Thoracic aorta (tissue), 2 donors: ENCODE data around the gene CSNK1D. TPM values are rescaled to one million over a fixed set of nuclear protein-coding genes. Genes with fewer than 3 reads are reported as not detected.

Experiments used
- ATAC-seq: fragments of 150-250 bp; one replicate; pipeline ENCODE4 v1.8.0; 2017; ENCODE audit warnings: low read depth; ENCODE audit not compliant: insufficient number of reproducible peaks, low FRiP score
- DNase-seq: peaks from one replicate; pipeline ENCODE4 v3.0.0-alpha.2; 2020; ENCODE audit warnings: low spot score
- H3K27ac ChIP-seq, 2 donors: fragments of 200-600 bp; sonication (generic); 1 replicate in 1 of 2; 2 replicates in 1 of 2; pipeline ENCODE4 v1.5.1; 2016; ENCODE audit warnings: mild to moderate bottlenecking in 2 of 2, moderate library complexity in 2 of 2
- H3K27me3 ChIP-seq: fragments of 200-600 bp; sonication (generic); replicated peaks from 2 replicates; pipeline ENCODE4 v1.6.0; 2016; ENCODE audit warnings: mild to moderate bottlenecking; ENCODE audit not compliant: insufficient read depth
- H3K36me3 ChIP-seq: fragments of 200-600 bp; sonication (generic); one replicate; pipeline ENCODE4 v1.5.1; 2016
- H3K4me1 ChIP-seq, 2 donors: fragments of 200-600 bp; sonication (generic); 1 replicate in 1 of 2; 2 replicates in 1 of 2; pipeline versions ENCODE4 v1.5.1 to v1.6.0; 2016; ENCODE audit warnings: low read depth in 2 of 2, mild to moderate bottlenecking in 1 of 2; ENCODE audit not compliant: control insufficient read depth in 1 of 2
- H3K4me3 ChIP-seq: fragments of 200-600 bp; sonication (generic); 2 replicates; pipeline ENCODE4 v1.5.1; 2016; ENCODE audit warnings: mild to moderate bottlenecking
- H3K9me3 ChIP-seq: fragments of 200-600 bp; sonication (generic); 2 replicates; pipeline ENCODE4 v1.5.1; 2016
- total RNA-seq, 2 donors: library from RNA; depleted of rRNA; stranded (reverse); fragments of >200 nt; gene quantifications; one replicate each; pipeline versions ENCODE4 v1.1.0 to v1.2.3, GENCODE V29; 2016
- TF ChIP-seq, protein P1 (sequence below): fragments of 200-600 bp; sonication (generic); IDR thresholded peaks from one replicate; pipeline ENCODE4 v1.5.1; 2019; ENCODE audit warnings: antibody characterized with exemption

The CSNK1D gene
- total RNA-seq, 2 donors from 2014 or later: 69.5 to 71.9 TPM

DNA sequence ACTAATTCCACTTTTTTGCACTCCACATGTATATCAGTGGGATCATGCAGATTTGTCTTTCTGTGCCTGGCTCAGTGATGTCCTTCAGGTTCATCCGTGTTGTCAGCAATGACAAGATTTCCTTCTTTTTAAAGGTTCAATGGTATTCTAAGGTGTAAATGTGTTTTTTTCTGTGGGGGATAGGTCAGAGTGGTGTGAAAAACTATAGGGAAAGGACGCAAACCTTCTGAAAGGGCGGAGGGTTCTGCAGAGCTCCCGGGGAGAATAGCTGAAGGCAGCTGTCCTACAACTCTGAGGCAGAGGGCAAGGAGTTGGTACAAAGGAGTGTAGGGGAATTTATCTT lies 21.9 kb upstream of the CSNK1D start:
- no peaks in the 10 kb centered on the region for H3K27me3 ChIP-seq
- no peak overlapping the region for H3K27ac ChIP-seq
- H3K4me1 ChIP-seq: peaks cover 14 to 48% of the 10 kb centered on the region in 2 donors
- ATAC-seq: no peak
- H3K9me3 ChIP-seq: no peaks in the 10 kb centered on the region
- no peak for DNase-seq
- H3K4me3 ChIP-seq: no peak overlapping the region
- TF ChIP-seq, protein P1, sequence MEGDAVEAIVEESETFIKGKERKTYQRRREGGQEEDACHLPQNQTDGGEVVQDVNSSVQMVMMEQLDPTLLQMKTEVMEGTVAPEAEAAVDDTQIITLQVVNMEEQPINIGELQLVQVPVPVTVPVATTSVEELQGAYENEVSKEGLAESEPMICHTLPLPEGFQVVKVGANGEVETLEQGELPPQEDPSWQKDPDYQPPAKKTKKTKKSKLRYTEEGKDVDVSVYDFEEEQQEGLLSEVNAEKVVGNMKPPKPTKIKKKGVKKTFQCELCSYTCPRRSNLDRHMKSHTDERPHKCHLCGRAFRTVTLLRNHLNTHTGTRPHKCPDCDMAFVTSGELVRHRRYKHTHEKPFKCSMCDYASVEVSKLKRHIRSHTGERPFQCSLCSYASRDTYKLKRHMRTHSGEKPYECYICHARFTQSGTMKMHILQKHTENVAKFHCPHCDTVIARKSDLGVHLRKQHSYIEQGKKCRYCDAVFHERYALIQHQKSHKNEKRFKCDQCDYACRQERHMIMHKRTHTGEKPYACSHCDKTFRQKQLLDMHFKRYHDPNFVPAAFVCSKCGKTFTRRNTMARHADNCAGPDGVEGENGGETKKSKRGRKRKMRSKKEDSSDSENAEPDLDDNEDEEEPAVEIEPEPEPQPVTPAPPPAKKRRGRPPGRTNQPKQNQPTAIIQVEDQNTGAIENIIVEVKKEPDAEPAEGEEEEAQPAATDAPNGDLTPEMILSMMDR: no peak
- no peaks in the 10 kb centered on the region for H3K36me3 ChIP-seq

DNA sequence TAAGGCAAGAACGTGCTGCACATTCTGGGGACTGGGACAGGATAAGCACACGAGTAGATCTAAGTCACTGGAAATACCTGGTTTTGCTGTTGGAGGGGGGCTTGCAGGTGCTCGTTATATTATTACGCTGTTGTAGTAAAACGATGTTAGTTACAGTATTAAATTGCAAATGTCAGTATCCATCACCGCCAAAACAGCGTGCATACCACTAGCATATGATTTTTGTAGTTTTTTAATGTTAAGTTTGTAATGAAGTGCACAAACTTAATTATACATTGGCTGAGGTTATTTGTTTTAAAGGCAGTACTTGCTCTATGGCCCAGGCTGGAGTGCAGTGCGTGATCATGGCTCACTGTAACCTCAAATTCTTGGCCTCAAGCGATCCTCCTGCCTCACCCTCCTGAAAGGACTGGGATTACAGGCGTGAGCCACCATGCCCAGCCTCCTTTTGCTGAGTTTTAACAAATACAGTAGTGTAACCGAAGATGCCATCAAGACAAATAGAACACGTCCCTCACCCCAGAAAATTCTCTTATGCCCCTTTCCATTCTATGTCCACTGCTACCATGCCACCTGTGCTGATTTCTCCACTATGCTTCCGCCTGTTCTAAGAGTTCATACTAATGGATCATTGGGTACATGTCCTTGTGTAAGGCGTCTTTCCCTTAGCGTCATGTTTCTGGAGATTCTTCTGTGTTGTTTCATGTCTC lies 20.7 kb upstream of the CSNK1D start:
- peak overlapping the region; percentile 9 to 45 for H3K27ac ChIP-seq
- peaks cover 14 to 48% of the 10 kb centered on the region in 2 donors for H3K4me1 ChIP-seq
- H3K9me3 ChIP-seq: no peaks in the 10 kb centered on the region
- TF ChIP-seq, protein P1: no peak
- DNase-seq: no peak
- H3K4me3 ChIP-seq: no peak overlapping the region
- H3K36me3 ChIP-seq: no peaks in the 10 kb centered on the region
- H3K27me3 ChIP-seq: no peaks in the 10 kb centered on the region
- ATAC-seq: no peak

DNA sequence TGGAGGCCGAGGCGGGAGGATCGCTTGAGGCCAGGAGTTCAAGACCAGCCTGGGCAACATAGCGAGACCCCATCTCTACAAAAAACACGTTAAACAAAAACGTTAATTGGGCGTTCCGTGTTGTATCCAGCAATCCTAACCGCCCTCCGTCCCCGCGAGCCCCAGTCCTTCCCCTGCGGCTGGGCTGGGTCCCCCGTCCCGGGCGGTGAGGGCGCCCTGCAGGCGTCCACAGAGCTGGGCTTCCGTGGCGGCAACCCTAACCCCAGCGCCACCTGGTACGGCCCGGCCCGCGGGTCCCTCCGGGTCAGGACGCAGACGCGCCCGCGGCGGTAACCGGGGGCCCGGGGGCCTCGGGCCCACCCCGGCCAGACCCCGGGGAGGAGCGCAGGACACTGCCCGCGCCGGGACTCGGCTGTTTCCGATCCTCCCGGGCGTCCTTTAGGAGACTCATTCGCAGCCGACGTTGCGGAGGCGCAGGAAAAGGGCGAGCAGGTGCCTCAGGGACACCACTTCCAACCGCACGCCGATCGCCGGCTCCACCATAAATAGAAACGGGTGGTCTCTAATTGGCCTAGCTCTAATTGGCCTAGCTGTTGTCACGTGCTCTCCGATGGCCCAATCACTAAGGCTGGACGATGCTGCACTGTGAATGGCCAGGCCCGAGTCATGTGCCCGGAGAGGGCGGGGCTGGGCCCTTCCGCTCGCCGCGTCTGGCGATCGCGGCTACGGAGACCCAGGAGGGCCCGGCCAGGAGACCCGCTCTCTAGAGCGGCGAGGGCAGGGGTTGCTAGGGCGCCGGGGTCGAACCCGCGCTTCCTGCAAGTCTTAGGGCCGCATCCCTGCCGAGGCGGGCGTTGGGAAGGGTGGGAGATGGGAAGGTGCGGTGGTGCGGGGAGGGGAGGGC lies 19.0 kb upstream of the CSNK1D start:
- H3K4me3 ChIP-seq: peak overlapping the region; percentile 94
- H3K9me3 ChIP-seq: no peaks in the 10 kb centered on the region
- TF ChIP-seq, protein P1: no peak
- ATAC-seq (peak; percentile 97), DNase-seq (peak; percentile 93)
- H3K27ac ChIP-seq: peak overlapping the region; percentile 86 to 96
- H3K27me3 ChIP-seq: no peaks in the 10 kb centered on the region
- peaks cover 10 to 32% of the 10 kb centered on the region in 2 donors for H3K4me1 ChIP-seq
- H3K36me3 ChIP-seq: no peaks in the 10 kb centered on the region

DNA sequence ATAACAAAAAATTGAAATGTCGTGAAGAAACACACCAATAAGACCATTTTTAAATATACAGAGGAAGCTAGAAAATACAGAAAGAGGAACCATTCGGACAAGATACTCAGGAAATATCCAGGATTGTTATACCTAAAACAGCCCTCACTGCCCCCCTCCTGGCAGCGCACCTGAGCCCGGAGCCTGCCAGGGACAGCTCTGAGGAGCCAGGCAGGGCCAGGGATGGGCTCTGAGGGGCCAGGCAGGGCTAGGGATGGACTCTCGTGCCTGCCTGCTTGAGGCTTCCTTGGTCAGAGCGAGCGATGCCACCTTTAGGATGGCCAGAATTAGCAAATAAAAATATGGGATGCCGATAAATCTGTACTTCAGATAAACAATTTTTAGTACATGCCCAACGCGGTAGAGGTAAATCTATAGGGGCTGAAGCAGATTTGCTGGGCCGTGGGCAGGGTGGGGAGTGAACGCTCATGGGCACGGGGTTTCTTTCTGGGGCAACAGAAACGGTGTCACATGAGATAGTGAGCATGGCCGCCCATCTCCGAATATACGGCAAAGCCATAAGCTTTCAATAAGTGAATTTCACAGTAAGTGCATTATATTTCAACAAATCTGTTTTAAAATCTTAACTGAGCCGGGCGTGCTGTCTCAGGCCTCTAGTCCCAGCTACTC lies 18.2 kb upstream of the CSNK1D start:
- H3K9me3 ChIP-seq: no peaks in the 10 kb centered on the region
- TF ChIP-seq, protein P1: no peak
- H3K36me3 ChIP-seq: no peaks in the 10 kb centered on the region
- peak overlapping the region; percentile 94 for H3K4me3 ChIP-seq
- peaks cover 4 to 24% of the 10 kb centered on the region in 2 donors for H3K4me1 ChIP-seq
- ATAC-seq: no peak
- no peaks in the 10 kb centered on the region for H3K27me3 ChIP-seq
- H3K27ac ChIP-seq: peak overlapping the region in 1 of 2 donors; percentile 86
- no peak for DNase-seq
